Right forelimb (tissue), 1 donor: ENCODE measurements around the gene ZNF668.
A peak's percentile ranks its signal among the peaks of the same experiment; 100 is the strongest.
"Not testable (repeated sequence)": the region's sequence is repeated elsewhere in the genome, so short reads cannot be mapped to it uniquely, and the experiment has no call there.

Experiments used
- DNase-seq: peaks from one replicate; pipeline ENCODE4 v3.0.0-alpha.2; 2018

ZNF668 gene

DNA sequence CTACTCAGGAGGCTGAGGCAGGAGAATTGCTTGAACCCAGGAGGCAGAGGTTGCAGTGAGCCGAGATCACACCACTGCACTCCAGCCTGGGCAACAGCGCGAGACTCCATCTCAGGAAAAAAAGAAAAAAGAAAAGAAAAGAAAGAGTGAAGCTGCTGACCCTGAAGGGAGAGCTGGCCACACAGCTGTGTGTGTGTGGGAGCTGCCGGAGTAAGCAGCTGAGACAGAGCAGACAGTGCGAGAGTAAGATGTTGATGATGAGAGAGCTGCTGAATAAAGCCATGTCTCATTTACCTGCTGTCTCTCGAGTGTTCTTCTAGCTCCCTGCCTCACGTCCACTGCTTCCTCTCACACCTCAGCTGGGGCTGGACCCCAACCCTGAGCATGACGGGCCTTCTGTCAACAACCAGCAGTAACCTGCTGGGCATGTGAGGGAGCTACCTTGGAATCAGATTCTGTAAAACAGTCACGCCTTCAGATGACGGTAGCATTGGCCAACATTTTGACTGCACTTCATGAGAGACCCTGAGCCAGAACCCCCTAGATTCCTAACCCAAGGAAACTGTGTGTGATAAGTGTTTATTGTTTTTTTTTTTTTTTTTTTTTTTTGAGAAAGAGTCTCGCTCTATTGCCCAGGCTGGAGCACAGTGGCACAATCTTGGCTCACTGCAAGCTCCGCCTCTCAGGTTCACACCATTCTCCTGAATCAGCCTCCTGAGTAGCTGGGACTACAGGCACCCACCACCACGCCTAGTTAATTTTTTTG lies 27.0 kb upstream of the ZNF668 start:
- DNase-seq = not testable (repeated sequence)

DNA sequence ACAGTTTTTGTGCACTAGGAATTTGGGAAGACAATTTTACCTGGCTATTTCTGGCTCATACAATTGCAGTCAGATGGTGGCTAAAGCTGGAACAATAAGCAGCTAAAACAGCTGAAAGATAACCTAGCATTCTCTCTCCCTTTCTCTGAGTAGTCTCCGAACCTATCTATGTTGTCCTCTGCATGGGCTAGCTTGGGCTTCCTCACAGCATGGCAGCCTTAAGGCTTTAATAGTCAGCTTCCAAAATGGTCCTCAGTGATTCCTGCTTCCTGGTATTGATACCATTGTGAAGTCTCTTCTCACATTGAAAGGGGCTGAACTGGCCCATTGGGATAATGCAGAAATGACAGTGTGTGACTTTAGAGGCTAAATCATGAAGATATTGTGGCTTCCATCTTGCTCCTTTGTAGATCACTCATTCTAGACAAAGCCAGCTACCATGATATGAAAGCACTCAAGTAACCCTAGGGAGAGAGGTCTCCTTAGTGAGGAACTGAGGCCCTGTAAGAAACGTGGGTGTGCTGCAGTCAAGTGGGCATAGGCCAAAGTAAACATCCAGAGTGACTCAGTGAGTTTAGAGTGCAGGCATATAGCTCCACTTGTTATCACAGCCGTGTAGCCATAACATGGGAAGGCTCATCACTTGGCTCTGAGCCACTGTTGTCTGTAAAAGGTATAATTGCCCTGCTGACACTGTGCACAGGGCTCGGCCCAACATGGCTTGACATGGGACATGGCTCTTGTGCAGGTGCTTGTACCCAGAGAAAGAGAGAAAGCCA lies 26.0 kb upstream of the ZNF668 start:
- no peak for DNase-seq

- DNase-seq = peak; percentile 93
These were observed 20.5 kb upstream of the ZNF668 start, which contains the start of gene VKORC1 for GRCh38 chr16:31094424-31095120. Gene VKORC1 (minus strand): TSS chr16:31094797. CDS start chr16:31094729, 68 bp downstream.

- DNase-seq = peak; percentile 50
These were observed 20.0 kb upstream of the ZNF668 start for GRCh38 chr16:31094088-31094423.

- DNase-seq = peak; percentile 49
These were observed 19.2 kb upstream of the ZNF668 start for GRCh38 chr16:31093132-31093703.

- DNase-seq = no peak
These were observed 18.3 kb upstream of the ZNF668 start for GRCh38 chr16:31092330-31092729.

- DNase-seq = no peak
These were observed 16.5 kb upstream of the ZNF668 start for GRCh38 chr16:31090540-31090939.

DNA sequence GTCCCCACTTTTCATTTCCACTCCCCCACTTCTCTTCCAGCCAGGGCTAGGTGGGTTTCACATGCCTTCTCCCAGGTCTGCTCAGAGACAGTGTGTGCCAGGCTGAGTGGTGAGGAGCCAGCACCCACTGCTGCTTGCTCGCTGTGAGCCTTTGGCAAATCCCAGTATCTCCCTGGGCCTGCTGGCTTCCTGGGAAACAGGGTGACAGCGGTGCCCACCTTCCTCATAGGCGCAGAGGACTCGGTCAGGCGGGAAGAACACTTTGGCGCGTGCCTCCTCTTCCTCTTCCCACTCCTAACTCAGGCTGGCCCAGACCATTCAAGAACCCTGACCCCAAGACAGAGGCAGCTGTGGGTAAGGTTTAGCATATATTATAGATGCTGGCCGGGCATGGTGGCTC lies 15.2 kb upstream of the ZNF668 start:
- DNase-seq = no peak

DNA sequence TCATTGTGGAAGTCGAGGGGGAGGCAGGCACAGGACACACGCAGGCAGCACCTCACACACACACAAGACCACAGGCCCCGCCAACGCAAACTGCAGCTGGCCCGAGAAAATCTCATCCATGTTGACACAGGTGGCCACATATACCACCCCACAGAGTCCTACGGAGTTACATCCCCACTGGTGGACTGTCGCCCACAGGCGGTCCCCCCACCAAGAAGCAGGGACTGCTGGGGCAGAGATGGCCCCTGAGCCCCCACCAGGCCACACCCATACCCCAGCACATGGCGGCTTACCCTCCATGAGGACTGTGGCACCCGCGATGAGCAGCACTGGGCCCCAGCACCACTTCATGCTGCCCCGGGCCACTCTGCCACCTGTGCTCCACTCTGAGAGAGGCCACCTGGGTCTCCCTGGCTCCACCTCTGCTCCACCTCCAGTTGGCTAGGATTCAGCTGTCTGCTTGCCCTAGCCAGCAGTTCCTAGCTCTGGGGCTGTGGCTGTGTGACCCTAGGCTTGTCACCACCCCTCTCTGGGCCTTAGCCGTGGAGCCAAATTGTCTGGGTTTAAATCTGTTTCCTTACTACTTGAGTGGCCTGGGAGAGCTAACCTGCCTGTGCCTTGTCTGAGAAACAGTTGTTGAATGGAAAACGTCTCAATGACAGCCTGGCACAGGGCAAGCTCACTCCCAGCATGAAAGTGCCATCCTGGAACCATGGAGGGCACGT lies 14.6 kb upstream of the ZNF668 start, which contains the start of gene PRSS53:
TSS of gene PRSS53 (minus strand) at position 485 of the 725 bp plus-strand sequence. CDS start at position 351, 134 bp downstream.
- DNase-seq = no peak

GRCh38 chr16:31087971-31088370 lies 13.9 kb upstream of the ZNF668 start:
- no peak for DNase-seq

DNA sequence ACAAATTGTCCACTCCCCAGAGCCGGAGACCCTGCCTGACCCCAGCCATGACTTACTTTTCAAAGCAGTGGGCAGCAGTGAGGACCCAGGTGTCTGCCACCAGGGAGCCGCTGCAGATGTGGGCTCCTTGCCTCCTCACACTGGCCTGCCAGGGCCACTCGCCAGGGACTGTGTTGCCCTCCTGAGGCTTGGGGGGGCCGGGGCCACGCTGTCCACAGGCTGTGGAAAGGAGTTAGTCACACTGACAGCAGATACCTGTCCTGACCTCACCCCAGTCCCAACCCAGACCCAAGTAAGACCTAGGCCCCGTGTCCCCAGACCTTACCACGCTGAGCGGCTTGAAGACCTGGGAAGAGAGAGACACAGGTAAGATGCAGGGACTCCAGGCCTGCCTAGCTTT lies 13.4 kb upstream of the ZNF668 start:
- no peak for DNase-seq

DNA sequence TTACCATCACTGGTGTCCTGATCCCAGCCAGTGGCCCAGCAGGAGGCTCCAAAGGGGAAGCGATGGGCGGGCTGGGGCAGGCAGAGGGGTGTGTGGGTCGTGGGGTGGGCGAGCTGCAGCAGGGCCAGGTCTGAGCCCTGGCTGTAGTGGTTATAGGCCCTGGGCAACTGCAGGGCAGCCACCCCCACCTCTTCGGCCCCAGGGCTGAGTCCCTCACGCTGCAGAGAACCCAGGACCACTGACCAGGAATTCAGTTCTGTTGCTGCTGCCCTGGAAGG lies 12.5 kb upstream of the ZNF668 start:
- no peak for DNase-seq

DNA sequence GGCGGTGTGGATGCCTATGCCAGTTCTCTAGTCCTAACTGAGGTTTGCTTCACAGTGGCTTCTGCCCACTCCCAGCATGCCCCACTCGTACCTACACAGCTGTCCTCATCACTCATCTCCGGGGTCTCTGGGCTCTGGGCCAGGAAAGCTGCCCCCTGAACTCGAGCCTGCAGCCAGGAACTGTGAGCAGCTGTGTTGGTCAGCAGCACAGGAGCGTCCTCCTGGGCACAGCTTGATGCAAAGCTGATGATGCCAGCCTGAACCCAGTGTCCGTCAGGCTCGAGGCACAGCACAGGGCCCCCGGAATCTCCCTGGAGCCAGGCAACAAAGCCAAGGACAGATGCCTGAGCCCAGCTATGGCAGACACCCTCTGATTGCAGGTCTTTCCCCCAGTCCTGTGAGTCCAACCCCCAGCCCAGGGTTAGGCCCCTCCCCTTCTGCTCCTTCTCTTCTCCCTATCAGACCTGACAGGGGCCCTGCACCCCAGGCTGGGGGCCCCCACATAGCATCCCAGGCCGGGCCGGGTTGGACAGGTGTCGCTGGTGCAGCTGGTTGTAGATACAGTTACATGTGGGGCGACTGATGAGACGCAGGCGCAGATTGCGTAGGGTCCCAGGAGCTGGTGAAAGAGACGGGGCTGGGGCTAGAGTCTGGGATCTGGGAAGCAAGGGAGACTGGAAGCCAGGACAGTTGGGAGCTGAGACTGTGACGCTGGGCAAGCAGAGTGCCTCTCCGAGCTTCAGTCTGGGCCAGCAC lies 12.0 kb upstream of the ZNF668 start:
- DNase-seq = peak; percentile 81

- DNase-seq = no peak
These were observed 11.4 kb upstream of the ZNF668 start for GRCh38 chr16:31085411-31085810.

DNA sequence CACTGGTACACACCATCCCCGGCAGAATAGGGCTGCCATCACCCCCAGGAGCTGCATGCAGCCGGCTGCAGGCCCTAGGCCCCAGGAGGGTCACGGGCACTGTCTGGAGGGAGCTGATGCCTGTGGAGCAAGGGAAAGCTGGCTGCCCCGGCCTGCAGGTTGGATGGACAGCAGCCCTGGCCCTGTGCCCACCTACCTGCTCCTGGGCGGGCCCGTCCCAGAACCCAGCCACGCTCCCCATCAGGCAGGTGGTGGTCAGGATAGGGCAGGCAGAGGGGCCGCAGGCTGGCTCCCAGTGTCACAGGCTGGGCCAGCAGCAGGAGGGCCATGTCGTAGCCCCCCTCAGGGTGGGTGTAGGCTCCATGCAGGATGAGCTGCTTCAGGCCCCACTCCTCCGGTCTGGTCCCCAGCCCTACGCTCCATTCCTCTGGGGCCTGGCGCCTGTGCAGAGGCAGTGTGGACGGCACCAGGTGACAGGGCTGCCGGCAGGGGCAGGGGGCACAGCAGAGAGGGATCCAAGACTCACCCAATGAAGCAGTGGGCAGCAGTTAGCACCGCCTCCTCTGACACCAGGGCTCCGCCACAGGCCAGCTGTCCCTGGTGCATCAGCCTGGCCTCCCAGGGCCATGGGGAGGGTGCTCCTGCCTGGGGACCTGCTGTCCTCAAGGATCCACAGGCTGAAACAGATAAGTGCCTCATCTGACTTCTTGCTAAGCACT lies 10.7 kb upstream of the ZNF668 start:
- DNase-seq = no peak

DNA sequence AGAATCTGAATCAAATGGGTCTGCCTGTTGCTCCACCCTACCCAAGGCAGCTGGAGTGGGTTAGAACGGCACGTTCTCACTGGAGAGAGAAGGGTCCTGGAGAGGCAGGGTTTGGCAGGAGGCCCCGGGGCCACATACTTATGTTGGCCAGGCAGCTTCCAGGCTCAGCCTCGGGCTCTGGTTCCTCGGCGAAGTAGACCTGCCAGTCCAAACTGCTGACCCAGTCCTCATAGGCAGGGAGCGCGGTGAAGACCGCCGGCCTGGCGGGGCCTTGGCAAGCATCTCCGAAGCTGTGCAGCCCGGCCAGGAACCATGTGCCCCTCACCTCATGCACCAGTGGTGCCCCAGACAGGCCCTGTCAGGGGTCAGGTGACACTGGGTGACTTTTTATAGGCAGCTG lies 9.9 kb upstream of the ZNF668 start:
- DNase-seq = no peak

GRCh38 chr16:31083556-31083955 lies 9.5 kb upstream of the ZNF668 start:
- DNase-seq = no peak

DNA sequence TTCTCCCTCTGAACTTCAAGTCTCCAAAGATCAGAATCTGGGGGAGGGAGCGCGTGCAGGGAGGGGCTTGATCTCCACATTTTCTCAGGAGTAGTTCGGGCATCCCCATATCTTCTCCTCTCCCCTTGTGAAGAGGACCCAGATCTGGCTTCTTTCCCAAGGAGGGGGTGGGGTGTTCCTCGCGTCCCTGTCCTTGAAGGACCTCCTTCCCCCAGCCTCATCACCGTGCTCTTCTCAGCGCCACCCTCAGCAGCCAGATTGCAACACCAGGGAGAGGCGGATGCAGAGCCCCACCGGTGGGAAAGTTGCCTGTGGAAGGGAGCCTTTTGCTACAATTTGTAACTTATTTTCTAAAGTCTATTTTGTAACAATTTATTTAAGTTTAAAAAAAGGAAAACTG lies 9.0 kb upstream of the ZNF668 start:
- no peak for DNase-seq

DNA sequence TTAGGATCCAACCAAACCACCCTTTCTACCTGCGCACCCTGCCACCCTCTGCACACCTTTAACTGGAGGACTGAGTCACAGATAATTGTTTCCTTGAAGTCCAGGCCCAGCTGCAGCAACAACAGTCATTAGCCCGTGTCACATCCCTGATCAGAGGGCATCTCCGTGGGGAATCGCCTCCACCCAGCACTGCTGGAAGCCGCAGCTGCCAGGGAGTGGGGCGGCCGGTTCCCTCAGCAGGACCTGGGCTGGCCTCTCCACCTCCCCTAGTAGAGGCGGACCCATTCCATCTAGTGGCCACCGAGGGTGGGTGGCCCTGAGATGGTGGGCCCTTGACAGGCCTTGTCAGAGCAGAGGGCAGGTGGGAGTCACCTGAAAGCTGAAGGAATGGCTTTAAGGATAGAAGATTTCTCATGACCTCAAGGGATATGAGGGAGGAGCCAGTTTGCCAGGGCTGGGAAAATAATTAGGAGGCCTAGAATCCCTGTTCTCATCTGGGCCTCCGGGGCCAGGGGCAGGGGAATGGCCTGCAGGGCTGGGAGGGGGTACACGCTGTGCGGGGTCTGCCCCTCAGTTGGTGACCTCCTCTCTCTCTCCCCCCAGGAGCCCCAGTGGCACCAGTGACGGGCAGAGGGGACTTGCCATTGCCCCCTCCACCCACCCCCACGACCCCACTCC lies 8.5 kb upstream of the ZNF668 start:
- no peak for DNase-seq
